Activated CD4-positive, alpha-beta T cell treated with anti-CD3 and anti-CD28 coated beads, Interleukin-2, amount 10 ng/mL, durations not matched to agents 24 days and 14 days (primary cell): ENCODE data around the gene ATG4D. TPM values are rescaled to one million over a fixed set of nuclear protein-coding genes. Genes with fewer than 3 reads are reported as not detected.
A peak's percentile ranks its signal among the peaks of the same experiment; 100 is the strongest.

Source experiments
- DNase-seq: peaks from one replicate; pipeline ENCODE4 v3.0.0; 2022
- H3K27ac Mint-ChIP-seq: one replicate; pipeline ENCODE4 v1.8.0; 2022; ENCODE audit warnings: mild to moderate bottlenecking, mixed read lengths
- H3K27me3 Mint-ChIP-seq: one replicate; pipeline ENCODE4 v1.8.0; 2022; ENCODE audit warnings: mixed read lengths
- H3K36me3 Mint-ChIP-seq: one replicate; pipeline ENCODE4 v1.8.0; 2022; ENCODE audit warnings: low read depth, mild to moderate bottlenecking, mixed read lengths
- H3K4me1 Mint-ChIP-seq: one replicate; pipeline ENCODE4 v1.8.0; 2021; ENCODE audit warnings: mixed read lengths
- H3K4me3 Mint-ChIP-seq: one replicate; pipeline ENCODE4 v1.8.0; 2022; ENCODE audit warnings: mild to moderate bottlenecking, moderate library complexity, mixed read lengths
- H3K9me3 Mint-ChIP-seq: one replicate; pipeline ENCODE4 v1.8.0; 2021; ENCODE audit warnings: mixed read lengths
- intact Hi-C: fragments of 100-400 bp; cut with micrococcal nuclease; formaldehyde crosslinking; loops from one replicate; pipeline ENCODE4 v1.15.1; 2023
- total RNA-seq: library from RNA; stranded (reverse); gene quantifications from 2 replicates; pipeline ENCODE4 v1.2.3, GENCODE V29; 2022

The ATG4D gene
- total RNA-seq, 1 donor from 2014 or later = 40.8 TPM

DNA sequence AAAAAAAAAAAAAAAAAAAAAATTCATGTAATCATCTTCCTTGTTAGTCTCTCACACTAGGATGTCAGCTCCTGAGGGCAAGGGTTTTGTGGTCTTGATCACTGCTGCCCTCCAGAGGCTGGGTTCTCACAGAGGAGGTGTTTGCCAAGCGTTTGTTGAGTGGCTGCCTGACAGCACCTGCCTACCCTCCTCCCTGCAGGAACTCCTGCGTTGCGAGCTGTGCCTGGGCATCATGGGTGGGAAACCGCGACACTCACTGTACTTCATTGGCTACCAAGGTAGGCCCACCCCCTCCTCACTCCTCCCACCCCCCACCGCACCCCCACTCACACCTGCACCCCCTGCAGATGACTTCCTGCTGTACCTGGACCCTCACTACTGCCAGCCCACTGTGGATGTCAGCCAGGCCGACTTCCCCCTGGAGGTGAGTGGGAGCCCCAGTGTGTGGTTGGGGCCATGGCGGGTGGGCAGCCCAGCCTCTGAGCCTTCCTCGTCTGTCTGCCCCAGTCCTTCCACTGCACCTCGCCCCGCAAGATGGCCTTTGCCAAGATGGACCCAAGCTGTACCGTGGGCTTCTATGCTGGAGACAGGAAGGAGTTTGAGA, 8.1 kb downstream of the ATG4D start:
- H3K4me1 Mint-ChIP-seq = peaks cover 45% of the 10 kb centered on the region
- no peak overlapping the region for H3K4me3 Mint-ChIP-seq
- peak overlapping the region; percentile 67 for H3K27ac Mint-ChIP-seq
- intact Hi-C loops = loop anchor here (2.0 to 5.0 kb wide), 2 partner anchors 15 to 39 kb away; partner anchors contain the start of gene KRI1
- peaks cover 58% of the 10 kb centered on the region for H3K36me3 Mint-ChIP-seq
- DNase-seq = peak; percentile 80
- H3K9me3 Mint-ChIP-seq = no peaks in the 10 kb centered on the region
- H3K27me3 Mint-ChIP-seq = no peaks in the 10 kb centered on the region

GRCh38 chr19:10552510-10553053, 8.9 kb downstream of the ATG4D start:
- H3K27me3 Mint-ChIP-seq = no peaks in the 10 kb centered on the region
- H3K9me3 Mint-ChIP-seq = no peaks in the 10 kb centered on the region
- peak overlapping the region; percentile 19 for H3K4me3 Mint-ChIP-seq
- intact Hi-C loops = loop anchor here (2.0 to 5.0 kb wide), 2 partner anchors 14 to 40 kb away; partner anchors contain the start of gene KRI1
- peak; percentile 72 for DNase-seq
- peaks cover 55% of the 10 kb centered on the region for H3K36me3 Mint-ChIP-seq
- peaks cover 43% of the 10 kb centered on the region for H3K4me1 Mint-ChIP-seq
- peak overlapping the region; percentile 95 for H3K27ac Mint-ChIP-seq

GRCh38 chr19:10553087-10553667, 9.5 kb downstream of the ATG4D start:
- DNase-seq = no peak
- Mint-ChIP-seq H3K27me3 (no peaks in the 10 kb centered on the region), H3K4me1 (peaks cover 43% of the 10 kb centered on the region), H3K4me3 (peak overlapping the region; percentile 76), H3K36me3 (peaks cover 59% of the 10 kb centered on the region), H3K9me3 (no peaks in the 10 kb centered on the region), H3K27ac (peak overlapping the region; percentile 95)
- intact Hi-C loops = loop anchor here (2.0 to 5.0 kb wide), 2 partner anchors 14 to 41 kb away; partner anchors contain the start of gene KRI1

DNA sequence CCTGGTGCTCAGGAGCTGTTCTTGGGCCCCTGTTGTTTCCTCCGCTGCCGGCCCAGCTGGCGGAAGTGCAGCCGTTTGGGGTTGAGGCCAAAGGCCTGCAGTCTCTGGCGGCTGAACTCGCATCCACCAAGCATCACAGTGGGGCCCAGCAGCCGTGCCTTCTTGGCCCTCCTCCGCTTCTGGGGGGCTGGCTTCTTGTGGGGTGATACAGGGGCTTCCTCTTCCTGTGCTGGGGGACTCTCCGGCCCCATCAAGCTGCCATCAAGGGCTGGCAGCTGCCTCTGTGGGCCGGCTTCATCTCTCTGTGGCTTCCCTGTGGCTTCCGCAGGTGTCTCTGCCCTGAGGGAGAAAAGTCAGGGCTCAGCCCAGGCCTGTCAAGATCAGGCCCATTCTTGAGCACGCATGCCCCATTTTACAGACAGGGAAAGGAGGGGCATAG, 10.3 kb downstream of the ATG4D start:
- Mint-ChIP-seq H3K36me3 (peaks cover 59% of the 10 kb centered on the region), H3K4me1 (peaks cover 43% of the 10 kb centered on the region), H3K27me3 (no peaks in the 10 kb centered on the region), H3K4me3 (peak overlapping the region; percentile 76), H3K27ac (peak overlapping the region; percentile 95), H3K9me3 (no peaks in the 10 kb centered on the region)
- DNase-seq = peak; percentile 91
- intact Hi-C loops = loop anchor here (2.0 to 5.0 kb wide), 2 partner anchors 13 to 42 kb away; partner anchors contain the start of gene KRI1

- Mint-ChIP-seq H3K4me3 (peak overlapping the region; percentile 76), H3K27ac (peak overlapping the region; percentile 95), H3K27me3 (no peaks in the 10 kb centered on the region), H3K4me1 (peaks cover 45% of the 10 kb centered on the region), H3K36me3 (peaks cover 58% of the 10 kb centered on the region), H3K9me3 (no peaks in the 10 kb centered on the region)
- intact Hi-C loops = loop anchor here (5.0 kb wide), 1 partner anchor 43 kb away; no protein-coding TSS in a partner anchor
- peak; percentile 61 for DNase-seq
Measured at GRCh38 chr19:10554760-10555609, 11.3 kb downstream of the ATG4D start.

- H3K27ac Mint-ChIP-seq = peak overlapping the region; percentile 75
- DNase-seq = no peak
- intact Hi-C loops = no loop called here
- peaks cover 41% of the 10 kb centered on the region for H3K4me1 Mint-ChIP-seq
- peaks cover 59% of the 10 kb centered on the region for H3K36me3 Mint-ChIP-seq
- no peaks in the 10 kb centered on the region for H3K9me3 Mint-ChIP-seq
- no peak overlapping the region for H3K4me3 Mint-ChIP-seq
- H3K27me3 Mint-ChIP-seq = no peaks in the 10 kb centered on the region
Measured at GRCh38 chr19:10555610-10555973, 11.9 kb downstream of the ATG4D start.

GRCh38 chr19:10557603-10558197, 14.0 kb downstream of the ATG4D start:
- Mint-ChIP-seq H3K4me3 (no peak overlapping the region), H3K9me3 (no peaks in the 10 kb centered on the region), H3K36me3 (peaks cover 60% of the 10 kb centered on the region), H3K27ac (no peak overlapping the region), H3K27me3 (no peaks in the 10 kb centered on the region), H3K4me1 (peaks cover 40% of the 10 kb centered on the region)
- DNase-seq = no peak
- intact Hi-C loops = no loop called here

- intact Hi-C loops = loop anchor here (10.0 kb wide), 2 partner anchors 315 to 455 kb away; partner anchors contain the start of genes ANGPTL6, CARM1 and PPAN
- no peak overlapping the region for H3K4me3 Mint-ChIP-seq
- DNase-seq = no peak
- H3K27me3 Mint-ChIP-seq = no peaks in the 10 kb centered on the region
- H3K9me3 Mint-ChIP-seq = no peaks in the 10 kb centered on the region
- H3K4me1 Mint-ChIP-seq = peaks cover 26% of the 10 kb centered on the region
- no peak overlapping the region for H3K27ac Mint-ChIP-seq
- peaks cover 55% of the 10 kb centered on the region for H3K36me3 Mint-ChIP-seq
Measured at GRCh38 chr19:10560154-10560553, 16.4 kb downstream of the ATG4D start.

- peaks cover 63% of the 10 kb centered on the region for H3K36me3 Mint-ChIP-seq
- H3K4me3 Mint-ChIP-seq = no peak overlapping the region
- intact Hi-C loops = loop anchor here (10.0 kb wide), 2 partner anchors 312 to 458 kb away; partner anchors contain the start of genes ANGPTL6, CARM1 and PPAN
- H3K9me3 Mint-ChIP-seq = no peaks in the 10 kb centered on the region
- peaks cover 33% of the 10 kb centered on the region for H3K4me1 Mint-ChIP-seq
- H3K27ac Mint-ChIP-seq = no peak overlapping the region
- DNase-seq = no peak
- peaks cover 3% of the 10 kb centered on the region for H3K27me3 Mint-ChIP-seq
Measured at GRCh38 chr19:10562609-10563008, 18.9 kb downstream of the ATG4D start.

- H3K9me3 Mint-ChIP-seq = no peaks in the 10 kb centered on the region
- peaks cover 53% of the 10 kb centered on the region for H3K36me3 Mint-ChIP-seq
- H3K4me3 Mint-ChIP-seq = peak overlapping the region; percentile 99
- DNase-seq = peak; percentile 85
- intact Hi-C loops = loop anchor here (5.0 to 10.0 kb wide), 8 partner anchors 58 to 460 kb away; partner anchors contain the start of genes ANGPTL6, CARM1, CDC37 and ICAM1
- peak overlapping the region; percentile 96 for H3K27ac Mint-ChIP-seq
- H3K27me3 Mint-ChIP-seq = peaks cover 3% of the 10 kb centered on the region
- peaks cover 45% of the 10 kb centered on the region for H3K4me1 Mint-ChIP-seq
Measured at GRCh38 chr19:10565028-10565566, 21.4 kb downstream of the ATG4D start.

GRCh38 chr19:10565567-10566407, 22.1 kb downstream of the ATG4D start, which contains the start of gene KRI1:
Gene KRI1, minus strand, starts transcription at chr19:10566010. Its CDS starts 11 bp downstream, at chr19:10565999.
- Mint-ChIP-seq H3K9me3 (no peaks in the 10 kb centered on the region), H3K4me1 (peaks cover 47% of the 10 kb centered on the region), H3K36me3 (peaks cover 48% of the 10 kb centered on the region), H3K27ac (peak within 1 kb of the TSS; percentile 96), H3K27me3 (peaks cover 3% of the 10 kb centered on the region), H3K4me3 (peak within 1 kb of the TSS; percentile 99)
- intact Hi-C loops = loop anchor here (1.0 to 10.0 kb wide), 12 partner anchors 13 to 461 kb away; partner anchors contain the start of genes ANGPTL6, CARM1, CDC37 and ICAM1
- peak; percentile 100 for DNase-seq

DNA sequence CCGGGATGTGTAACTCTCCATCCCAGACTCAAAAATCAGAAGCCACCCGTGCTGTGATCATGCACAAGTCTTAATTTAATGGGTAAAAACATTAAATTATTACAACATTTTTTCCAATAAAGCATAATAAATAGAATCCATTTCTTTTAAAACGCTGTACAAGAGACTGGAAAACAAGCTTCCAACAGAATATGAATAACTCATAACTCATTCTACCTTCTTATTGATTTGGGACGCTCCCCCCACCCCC, 22.6 kb downstream of the ATG4D start:
- peaks cover 3% of the 10 kb centered on the region for H3K27me3 Mint-ChIP-seq
- peak overlapping the region; percentile 96 for H3K27ac Mint-ChIP-seq
- intact Hi-C loops = loop anchor here (1.0 to 10.0 kb wide), 12 partner anchors 14 to 462 kb away; partner anchors contain the start of genes ANGPTL6, CARM1, CDC37 and ICAM1
- H3K4me1 Mint-ChIP-seq = peaks cover 47% of the 10 kb centered on the region
- no peak for DNase-seq
- no peaks in the 10 kb centered on the region for H3K9me3 Mint-ChIP-seq
- H3K4me3 Mint-ChIP-seq = peak overlapping the region; percentile 99
- H3K36me3 Mint-ChIP-seq = peaks cover 43% of the 10 kb centered on the region
